Transverse colon (tissue), 4 donors: Measurements from ENCODE around the gene RARA. TPM values are rescaled to one million over a fixed set of nuclear protein-coding genes. Genes with fewer than 3 reads are reported as not detected.
A peak's percentile ranks its signal among the peaks of the same experiment; 100 is the strongest.

Experiments used
- DNase-seq: peaks from one replicate; pipeline ENCODE4 v3.0.0-alpha.2; 2019
- H3K27ac ChIP-seq, 4 donors: fragments of 200-600 bp; sonication (generic); 2 replicates each; pipeline ENCODE4 v1.5.1; 2016 to 2018; ENCODE audit warnings: inconsistent platforms in 4 of 4
- H3K27me3 ChIP-seq: fragments of 200-600 bp; sonication (generic); 2 replicates; pipeline ENCODE4 v1.5.1; 2017; ENCODE audit warnings: inconsistent platforms
- H3K36me3 ChIP-seq, 4 donors: fragments of 200-600 bp; sonication (generic); 2 replicates each; pipeline ENCODE4 v1.5.1; 2017 to 2019; ENCODE audit warnings: inconsistent platforms in 4 of 4
- H3K4me1 ChIP-seq, 4 donors: fragments of 200-600 bp; sonication (generic); 2 replicates each; pipeline ENCODE4 v1.5.1; 2017 to 2020; ENCODE audit warnings: inconsistent platforms in 4 of 4
- H3K4me3 ChIP-seq, 4 donors: fragments of 200-600 bp; sonication (generic); 1 replicate in 1 of 4; 2 replicates in 3 of 4; pipeline versions ENCODE4 v1.5.1 to v1.6.1; 2017 to 2019; ENCODE audit warnings: inconsistent platforms in 4 of 4
- H3K9me3 ChIP-seq, 2 donors: fragments of 200-600 bp; sonication (generic); 2 replicates each; pipeline ENCODE4 v1.5.1; 2017 to 2019; ENCODE audit warnings: inconsistent platforms in 2 of 2
- EP300 ChIP-seq: sonication (generic); formaldehyde crosslinking; IDR thresholded peaks from one replicate; pipeline ENCODE4 v1.6.1; 2017; ENCODE audit warnings: antibody characterized with exemption, low read depth
- POLR2A ChIP-seq: fragments of 450-650 bp; IDR thresholded peaks from one replicate; pipeline ENCODE4 v1.6.1; 2016; ENCODE audit warnings: antibody characterized with exemption, mild to moderate bottlenecking, moderate library complexity
- POLR2AphosphoS5 ChIP-seq, 3 donors: sonication (generic); formaldehyde crosslinking; IDR thresholded peaks; one replicate each; pipeline ENCODE4 v1.6.1; 2016; ENCODE audit warnings: antibody characterized with exemption in 3 of 3
- WGBS, 2 donors: methylation state at CpG; one replicate each; pipeline ENCODE4 v1.1.5; 2018; ENCODE audit warnings: low coverage in 1 of 2; 5-methylcytosine and 5-hydroxymethylcytosine counted together
- in situ Hi-C, 4 donors: fragments of 200-750 bp; cut with MboI; loops; one replicate each; pipeline versions ENCODE4 v1.15.0 to v1.15.1; 2017; ENCODE audit warnings: low sequenced_read_pairs in 3 of 4, low pct_ligation_motif_present in 1 of 4, low pct_unique_long_range_greater_than_20kb in 1 of 4
- intact Hi-C: fragments of 100-400 bp; cut with DNase I; formaldehyde crosslinking; loops from one replicate; pipeline ENCODE4 v1.15.1; 2023; ENCODE audit warnings: low total_unique reads
- total RNA-seq, 4 donors: library from RNA; depleted of rRNA; stranded (reverse); fragments of >200 nt; gene quantifications; one replicate each; pipeline ENCODE4 v1.1.0, GENCODE V29; 2016
- TF ChIP-seq, protein P1 (sequence below), 5 experiments: fragments of 200-600 bp in 3 of 5; fragments of 450-650 bp in 2 of 5; sonication (generic) in 3 of 5; IDR thresholded peaks; 1 replicate in 2 of 5; 2 replicates in 3 of 5; pipeline ENCODE4 v1.5.1; 2016 to 2017; ENCODE audit warnings: antibody characterized with exemption in 5 of 5, inconsistent platforms in 3 of 5, mild to moderate bottlenecking in 2 of 5, moderate library complexity in 1 of 5

The RARA gene
- total RNA-seq, 4 donors from 2014 or later = 23.5 to 110 (median 49.1) TPM

- Histone ChIP-seq H3K27me3 (no peaks in the 10 kb centered on the region), H3K4me3 (no peak overlapping the region), H3K36me3 (no peaks in the 10 kb centered on the region), H3K27ac (no peak overlapping the region), H3K4me1 (peaks cover 0 to 18% (median 7%) of the 10 kb centered on the region in 4 donors), H3K9me3 (no peaks in the 10 kb centered on the region)
- 85 to 86% methylated on average over 1 to 2 of the region's 2 CpGs for WGBS, 2 donors
- intact Hi-C loops = no loop called here
- in situ Hi-C loops = loop anchor here (5.0 to 25.0 kb wide), 5 partner anchors 89 to 279 kb away; partner anchors contain the start of genes CSF3 (in 1 of the 4) and RAPGEFL1 (in 1 of the 4)
- DNase-seq = no peak
- TF ChIP-seq EP300 = no peak
- TF ChIP-seq POLR2A = no peak
- no peak for TF ChIP-seq POLR2AphosphoS5 (IDR thresholded peaks at IDR 0.05)
- TF ChIP-seq, protein P1, sequence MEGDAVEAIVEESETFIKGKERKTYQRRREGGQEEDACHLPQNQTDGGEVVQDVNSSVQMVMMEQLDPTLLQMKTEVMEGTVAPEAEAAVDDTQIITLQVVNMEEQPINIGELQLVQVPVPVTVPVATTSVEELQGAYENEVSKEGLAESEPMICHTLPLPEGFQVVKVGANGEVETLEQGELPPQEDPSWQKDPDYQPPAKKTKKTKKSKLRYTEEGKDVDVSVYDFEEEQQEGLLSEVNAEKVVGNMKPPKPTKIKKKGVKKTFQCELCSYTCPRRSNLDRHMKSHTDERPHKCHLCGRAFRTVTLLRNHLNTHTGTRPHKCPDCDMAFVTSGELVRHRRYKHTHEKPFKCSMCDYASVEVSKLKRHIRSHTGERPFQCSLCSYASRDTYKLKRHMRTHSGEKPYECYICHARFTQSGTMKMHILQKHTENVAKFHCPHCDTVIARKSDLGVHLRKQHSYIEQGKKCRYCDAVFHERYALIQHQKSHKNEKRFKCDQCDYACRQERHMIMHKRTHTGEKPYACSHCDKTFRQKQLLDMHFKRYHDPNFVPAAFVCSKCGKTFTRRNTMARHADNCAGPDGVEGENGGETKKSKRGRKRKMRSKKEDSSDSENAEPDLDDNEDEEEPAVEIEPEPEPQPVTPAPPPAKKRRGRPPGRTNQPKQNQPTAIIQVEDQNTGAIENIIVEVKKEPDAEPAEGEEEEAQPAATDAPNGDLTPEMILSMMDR (IDR thresholded peaks at IDR 0.05) = no peak
Observed at GRCh38 chr17:40291281-40291664, 17.7 kb upstream of the RARA start.

GRCh38 chr17:40293363-40293762 lies 15.6 kb upstream of the RARA start:
- no peak for TF ChIP-seq EP300
- TF ChIP-seq, protein P1 (IDR thresholded peaks at IDR 0.05) = no peak
- TF ChIP-seq POLR2A = no peak
- no peak for TF ChIP-seq POLR2AphosphoS5 (IDR thresholded peaks at IDR 0.05)
- H3K27me3 ChIP-seq = no peaks in the 10 kb centered on the region
- H3K4me1 ChIP-seq = peaks cover 0 to 6% (median under 1%) of the 10 kb centered on the region in 4 donors
- intact Hi-C loops = no loop called here
- H3K27ac ChIP-seq = peak overlapping the region in 1 of 4 donors; percentile 38
- H3K36me3 ChIP-seq = no peaks in the 10 kb centered on the region
- no peak overlapping the region for H3K4me3 ChIP-seq
- DNase-seq = no peak
- no peaks in the 10 kb centered on the region for H3K9me3 ChIP-seq
- in situ Hi-C loops = loop anchor here (5.0 to 25.0 kb wide), 5 partner anchors 91 to 281 kb away; partner anchors contain the start of genes CSF3 (in 1 of the 4) and RAPGEFL1 (in 1 of the 4)
- WGBS, 2 donors = 70 to 76% methylated on average over 1 of the region's 1 CpG

DNA sequence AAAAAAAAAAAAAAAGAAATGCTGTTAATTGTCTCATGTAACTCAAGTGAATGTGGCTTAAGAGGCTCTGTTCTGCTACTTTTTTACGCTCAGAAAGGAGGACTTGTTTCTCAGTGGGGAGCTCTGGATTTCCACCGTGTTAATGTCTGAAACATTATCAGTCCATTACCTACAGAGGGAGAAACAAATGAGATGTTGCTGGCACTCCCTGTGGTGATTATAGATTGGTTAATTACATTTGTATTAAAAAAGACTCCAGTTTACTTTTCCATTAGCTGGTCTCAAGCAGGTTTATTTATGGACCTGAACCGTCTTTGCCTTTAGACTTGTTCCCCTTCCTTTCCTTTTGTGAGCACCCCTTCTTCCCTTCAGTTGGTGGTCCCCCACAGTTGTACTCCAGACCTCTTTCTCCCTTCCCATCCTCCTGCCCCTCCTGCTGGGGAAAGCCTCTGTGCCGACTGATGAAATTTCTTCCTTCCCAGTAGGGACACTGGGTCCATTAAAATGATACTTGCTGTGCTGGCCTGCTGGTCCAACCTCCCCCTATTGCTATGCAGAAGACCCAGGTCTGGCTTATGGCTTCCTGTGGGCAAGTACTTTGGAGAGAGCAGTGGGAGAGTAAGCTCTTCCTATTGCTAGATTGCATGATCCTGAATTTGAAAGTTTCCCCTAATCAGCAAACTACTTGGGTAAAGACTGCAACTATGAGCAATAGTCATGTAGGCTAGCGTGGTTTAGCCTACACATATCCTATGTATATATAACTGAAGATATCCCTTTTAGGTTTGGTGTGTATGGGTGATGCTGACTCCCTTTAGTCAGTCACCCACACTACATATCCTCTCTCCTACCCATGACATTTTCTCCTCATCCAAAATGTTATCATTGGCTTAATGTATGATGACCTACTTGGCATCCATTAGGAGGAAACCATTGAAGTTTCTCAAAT lies 13.2 kb upstream of the RARA start:
- TF ChIP-seq POLR2A = no peak
- no peak for TF ChIP-seq POLR2AphosphoS5 (IDR thresholded peaks at IDR 0.05)
- TF ChIP-seq, protein P1 (IDR thresholded peaks at IDR 0.05) = no peak
- no peak for TF ChIP-seq EP300
- 88 to 92% methylated on average over 5 of the region's 5 CpGs for WGBS, 2 donors
- intact Hi-C loops (no loop called here), in situ Hi-C loops (loop anchor here (10.0 to 25.0 kb wide), 4 partner anchors 101 to 283 kb away; partner anchors contain the start of genes CSF3 (in 1 of the 4) and RAPGEFL1 (in 1 of the 4))
- no peaks in the 10 kb centered on the region for H3K27me3 ChIP-seq
- no peak overlapping the region for H3K27ac ChIP-seq
- H3K9me3 ChIP-seq = no peaks in the 10 kb centered on the region
- DNase-seq = no peak
- H3K4me1 ChIP-seq = no peaks in the 10 kb centered on the region
- no peak overlapping the region for H3K4me3 ChIP-seq
- no peaks in the 10 kb centered on the region for H3K36me3 ChIP-seq

GRCh38 chr17:40297511-40297910 lies 11.5 kb upstream of the RARA start:
- WGBS, 2 donors = 89 to 100% methylated on average over 1 to 2 of the region's 2 CpGs
- no peaks in the 10 kb centered on the region for H3K4me1 ChIP-seq
- intact Hi-C loops (no loop called here), in situ Hi-C loops (loop anchor here (10.0 to 25.0 kb wide), 4 partner anchors 103 to 285 kb away; partner anchors contain the start of genes CSF3 (in 1 of the 4) and RAPGEFL1 (in 1 of the 4))
- H3K36me3 ChIP-seq = no peaks in the 10 kb centered on the region
- no peaks in the 10 kb centered on the region for H3K27me3 ChIP-seq
- no peak overlapping the region for H3K4me3 ChIP-seq
- H3K27ac ChIP-seq = no peak overlapping the region
- TF ChIP-seq, protein P1 (IDR thresholded peaks at IDR 0.05) = no peak
- TF ChIP-seq POLR2A (no peak), POLR2AphosphoS5 (IDR thresholded peaks at IDR 0.05) (no peak), EP300 (no peak)
- no peaks in the 10 kb centered on the region for H3K9me3 ChIP-seq
- no peak for DNase-seq
